GM12874 (cell line): ENCODE measurements around the gene SOBP.

Experiments
- TF ChIP-seq, protein P1 (sequence below): IDR thresholded peaks from 2 replicates; pipeline ENCODE4 v1.5.1; 2011; ENCODE audit warnings: low read depth, mild to moderate bottlenecking, control low read depth, low read length, moderate library complexity; ENCODE audit not compliant: insufficient read depth

SOBP gene

GRCh38 chr6:107491760-107492660 is 2.1 kb downstream of the SOBP start:
- TF ChIP-seq, protein P1, sequence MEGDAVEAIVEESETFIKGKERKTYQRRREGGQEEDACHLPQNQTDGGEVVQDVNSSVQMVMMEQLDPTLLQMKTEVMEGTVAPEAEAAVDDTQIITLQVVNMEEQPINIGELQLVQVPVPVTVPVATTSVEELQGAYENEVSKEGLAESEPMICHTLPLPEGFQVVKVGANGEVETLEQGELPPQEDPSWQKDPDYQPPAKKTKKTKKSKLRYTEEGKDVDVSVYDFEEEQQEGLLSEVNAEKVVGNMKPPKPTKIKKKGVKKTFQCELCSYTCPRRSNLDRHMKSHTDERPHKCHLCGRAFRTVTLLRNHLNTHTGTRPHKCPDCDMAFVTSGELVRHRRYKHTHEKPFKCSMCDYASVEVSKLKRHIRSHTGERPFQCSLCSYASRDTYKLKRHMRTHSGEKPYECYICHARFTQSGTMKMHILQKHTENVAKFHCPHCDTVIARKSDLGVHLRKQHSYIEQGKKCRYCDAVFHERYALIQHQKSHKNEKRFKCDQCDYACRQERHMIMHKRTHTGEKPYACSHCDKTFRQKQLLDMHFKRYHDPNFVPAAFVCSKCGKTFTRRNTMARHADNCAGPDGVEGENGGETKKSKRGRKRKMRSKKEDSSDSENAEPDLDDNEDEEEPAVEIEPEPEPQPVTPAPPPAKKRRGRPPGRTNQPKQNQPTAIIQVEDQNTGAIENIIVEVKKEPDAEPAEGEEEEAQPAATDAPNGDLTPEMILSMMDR, result no peak

- TF ChIP-seq, protein P1, result no peak
Measured at GRCh38 chr6:107493158-107494057, 3.5 kb downstream of the SOBP start.

- TF ChIP-seq, protein P1, result no peak
Measured at GRCh38 chr6:107495196-107495643, 5.3 kb downstream of the SOBP start.

DNA sequence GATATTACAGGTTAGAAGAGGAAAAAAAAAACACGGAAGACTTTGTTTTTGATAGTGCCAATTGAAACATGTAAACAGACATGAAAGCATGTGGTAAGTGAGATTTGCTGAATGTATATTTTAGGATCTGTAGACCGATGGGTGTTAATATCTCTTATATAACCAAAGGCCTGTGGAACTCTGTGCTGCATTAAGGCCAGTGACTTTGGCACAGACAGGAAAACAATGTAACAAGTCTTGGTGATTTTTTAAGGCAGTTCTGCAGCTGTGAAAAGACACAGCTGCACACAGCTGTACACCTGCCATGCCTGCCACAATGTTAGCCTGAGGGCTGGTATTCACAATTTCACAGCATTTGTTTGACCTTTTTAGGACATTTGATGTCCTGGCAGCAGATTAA is 6.1 kb downstream of the SOBP start:
- TF ChIP-seq, protein P1, result no peak

DNA sequence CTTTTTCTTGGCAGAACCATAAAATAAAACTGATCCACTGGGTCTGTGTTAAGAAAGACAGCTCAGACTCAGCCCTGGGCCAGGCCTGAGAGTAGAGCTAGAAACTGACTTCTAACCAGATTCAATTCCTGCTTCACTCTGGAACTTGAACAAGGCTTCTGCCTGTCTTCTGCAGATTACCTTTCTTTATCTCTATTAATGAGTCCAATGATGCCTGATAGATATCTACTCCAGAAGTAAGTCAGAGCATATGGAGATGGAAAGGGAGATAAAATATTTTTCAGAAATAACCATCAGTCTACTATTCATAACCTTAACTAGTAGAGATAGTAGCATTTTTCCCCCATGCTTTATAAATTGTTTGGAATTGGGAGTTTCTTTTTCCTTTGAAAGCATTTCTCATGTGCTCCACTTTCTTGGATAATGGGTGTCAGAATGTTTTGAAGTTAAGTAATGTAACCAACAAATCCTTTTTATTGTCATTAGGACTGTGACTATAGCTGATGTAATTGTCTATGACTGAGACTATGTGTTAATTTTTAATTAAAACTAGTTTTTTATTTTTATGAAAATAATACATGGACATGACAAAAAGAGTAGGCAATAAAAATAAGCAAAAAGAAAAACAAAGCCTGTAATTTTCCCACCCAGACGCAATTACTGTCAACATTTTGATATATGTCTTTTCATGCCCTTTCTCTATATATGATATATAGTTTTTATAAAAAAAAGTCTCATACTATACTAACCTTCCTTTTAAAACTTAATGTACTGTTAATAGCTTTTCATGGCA is 7.2 kb downstream of the SOBP start:
- TF ChIP-seq, protein P1, result no peak

GRCh38 chr6:107504270-107505026 is 14.5 kb downstream of the SOBP start:
- TF ChIP-seq, protein P1, result no peak
